ENCODE measurements around the gene CABLES1. TPM values are rescaled to one million over a fixed set of nuclear protein-coding genes. Genes with fewer than 3 reads are reported as not detected.

Gene CABLES1
- total and polyA plus RNA-seq, 2 experiments from 2014 or later: 1.3 to 8.9 TPM

DNA sequence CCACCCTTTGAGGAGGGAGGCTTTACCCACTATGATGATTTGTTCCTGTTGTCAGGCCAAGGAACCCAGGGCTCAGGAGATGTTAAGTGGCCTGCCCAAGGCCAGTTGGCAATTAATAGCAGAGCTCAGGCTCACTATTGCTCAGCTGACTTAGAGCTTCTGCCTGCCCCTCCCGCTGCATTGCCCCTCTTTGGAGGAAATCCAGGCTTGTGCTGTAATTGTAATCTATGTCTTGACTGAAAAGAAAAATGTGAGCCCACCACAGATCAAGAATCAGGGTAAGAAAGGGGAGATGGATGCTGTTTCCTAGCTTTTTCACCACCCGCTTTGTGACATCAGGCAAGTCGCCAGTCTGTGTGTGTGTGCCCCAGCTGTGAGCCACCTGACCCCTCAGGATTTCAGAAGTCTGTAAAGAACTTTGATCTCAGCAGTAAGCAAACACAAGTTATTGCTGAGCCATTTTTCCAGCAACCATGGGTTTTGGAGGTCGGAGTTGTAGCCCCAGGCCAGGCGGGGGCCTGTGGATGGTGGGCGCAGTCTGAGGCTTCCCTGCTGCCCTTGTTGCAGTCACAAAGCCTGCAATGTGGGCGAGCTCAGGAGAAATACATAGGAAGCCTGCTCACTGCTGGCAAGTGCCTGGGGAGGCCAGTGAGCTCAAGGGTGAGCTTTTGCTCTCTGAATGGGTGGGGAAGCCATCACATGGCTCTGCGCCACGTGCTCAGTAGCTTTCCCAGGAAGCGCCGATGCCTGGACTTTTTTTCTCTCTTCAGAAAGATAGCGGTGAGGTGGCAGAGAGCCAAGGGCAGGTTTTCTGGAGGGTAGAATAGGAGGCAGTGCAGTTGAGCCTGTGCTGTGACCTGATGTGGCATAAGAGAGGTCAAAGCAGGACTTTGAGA, 6.1 kb downstream of the CABLES1 start:
- peak; percentile 30 for DNase-seq
- 65 to 71% methylated on average over 12 of the region's 12 CpGs for WGBS, 2 experiments (ENCODE audit: low coverage in 1 of 2, low lambda C conversion rate in 2 of 2, missing lambda C conversion rate in 2 of 2)
- 0 out of 2 replicates have a peak, but pooled peaks cover 3% of the 10 kb centered on the region for H3F3A ChIP-seq (ENCODE audit: insufficient read depth)
- peaks cover 30% of the 10 kb centered on the region; the same call in 1 of the 2 replicates for H3K4me1 ChIP-seq (ENCODE audit: insufficient read depth)
- TF ChIP-seq EZH2 (IDR thresholded peaks at IDR 0.05; ENCODE audit: insufficient read depth, poor library complexity, severe bottlenecking): no peak
- TF ChIP-seq EZH2phosphoT487 (IDR thresholded peaks at IDR 0.05; ENCODE audit: insufficient read depth, low read depth): no peak
- no peaks in the 10 kb centered on the region for H3K36me3 ChIP-seq (ENCODE audit: low read depth)
- H3K4me2 ChIP-seq (ENCODE audit: unreplicated experiment): no peak overlapping the region
- no peak overlapping the region for H3K9ac ChIP-seq
- no peaks in the 10 kb centered on the region for H4K20me1 ChIP-seq (ENCODE audit: insufficient read depth)
- no peak overlapping the region for H3K4me3 ChIP-seq
- in situ Hi-C loops (cut with MboI): no loop called here
- no peaks in the 10 kb centered on the region for H3K9me3 ChIP-seq (ENCODE audit: low read depth)
- no peaks in the 10 kb centered on the region for H3K27me3 ChIP-seq (replicated peaks; ENCODE audit: insufficient read depth)
- no peak overlapping the region for H3K27ac ChIP-seq
- H3K9me2 ChIP-seq (ENCODE audit: insufficient read depth): no peaks in the 10 kb centered on the region
- peaks cover 86% of the 10 kb centered on the region for H3K79me2 ChIP-seq (ENCODE audit: insufficient read depth)
- no peak overlapping the region for H2AFZ ChIP-seq

DNA sequence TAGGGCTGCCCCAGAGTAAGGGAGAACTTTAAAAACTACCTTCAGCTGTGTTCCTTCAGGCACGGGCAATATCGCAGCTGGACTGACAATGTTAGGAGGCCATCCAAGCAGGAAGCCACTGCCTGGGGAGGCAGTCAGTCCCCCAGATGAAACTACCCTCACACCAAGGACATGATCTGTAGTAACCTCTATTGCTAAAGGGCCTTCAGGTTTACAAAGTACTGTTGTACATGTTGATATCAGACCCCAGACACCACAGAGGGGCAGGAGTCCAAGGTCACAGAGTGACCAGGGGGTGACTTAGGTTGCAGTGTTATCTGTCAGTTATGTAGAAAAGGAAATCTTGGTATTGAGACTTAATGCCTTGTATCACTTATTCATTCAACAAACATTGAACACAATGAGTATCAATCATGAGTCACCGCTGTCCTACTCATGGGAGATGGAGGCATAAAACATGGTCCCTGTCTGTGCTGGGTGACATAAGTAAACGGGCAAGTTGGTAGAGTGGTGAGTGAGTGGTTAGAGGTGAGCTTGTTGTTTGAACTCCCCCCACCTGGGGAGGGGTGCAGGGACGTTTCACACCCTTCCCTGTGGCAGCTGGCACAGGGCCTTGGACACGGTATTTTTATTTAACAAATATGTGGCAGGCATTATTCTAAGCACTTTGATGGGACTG, 7.1 kb downstream of the CABLES1 start:
- no peaks in the 10 kb centered on the region for H3K9me2 ChIP-seq (ENCODE audit: insufficient read depth)
- H3K27ac ChIP-seq: no peak overlapping the region
- 0 out of 2 replicates have a peak, but pooled peaks cover 3% of the 10 kb centered on the region for H3F3A ChIP-seq (ENCODE audit: insufficient read depth)
- no peaks in the 10 kb centered on the region for H3K27me3 ChIP-seq (replicated peaks; ENCODE audit: insufficient read depth)
- no peaks in the 10 kb centered on the region for H4K20me1 ChIP-seq (ENCODE audit: insufficient read depth)
- WGBS, 2 experiments (ENCODE audit: low coverage in 1 of 2, low lambda C conversion rate in 2 of 2, missing lambda C conversion rate in 2 of 2): 44 to 45% methylated on average over 6 of the region's 6 CpGs
- no peaks in the 10 kb centered on the region for H3K9me3 ChIP-seq (ENCODE audit: low read depth)
- no peak overlapping the region for H3K4me2 ChIP-seq (ENCODE audit: unreplicated experiment)
- DNase-seq: peak; percentile 56
- H3K9ac ChIP-seq: no peak overlapping the region
- in situ Hi-C loops (cut with MboI): no loop called here
- H3K4me1 ChIP-seq (ENCODE audit: insufficient read depth): peaks cover 24% of the 10 kb centered on the region; the same call in 1 of the 2 replicates
- no peak overlapping the region for H2AFZ ChIP-seq
- TF ChIP-seq EZH2phosphoT487 (IDR thresholded peaks at IDR 0.05; ENCODE audit: insufficient read depth, low read depth) (no peak), EZH2 (IDR thresholded peaks at IDR 0.05; ENCODE audit: insufficient read depth, poor library complexity, severe bottlenecking) (no peak)
- H3K4me3 ChIP-seq: no peak overlapping the region
- no peaks in the 10 kb centered on the region for H3K36me3 ChIP-seq (ENCODE audit: low read depth)
- peaks cover 85% of the 10 kb centered on the region for H3K79me2 ChIP-seq (ENCODE audit: insufficient read depth)

DNA sequence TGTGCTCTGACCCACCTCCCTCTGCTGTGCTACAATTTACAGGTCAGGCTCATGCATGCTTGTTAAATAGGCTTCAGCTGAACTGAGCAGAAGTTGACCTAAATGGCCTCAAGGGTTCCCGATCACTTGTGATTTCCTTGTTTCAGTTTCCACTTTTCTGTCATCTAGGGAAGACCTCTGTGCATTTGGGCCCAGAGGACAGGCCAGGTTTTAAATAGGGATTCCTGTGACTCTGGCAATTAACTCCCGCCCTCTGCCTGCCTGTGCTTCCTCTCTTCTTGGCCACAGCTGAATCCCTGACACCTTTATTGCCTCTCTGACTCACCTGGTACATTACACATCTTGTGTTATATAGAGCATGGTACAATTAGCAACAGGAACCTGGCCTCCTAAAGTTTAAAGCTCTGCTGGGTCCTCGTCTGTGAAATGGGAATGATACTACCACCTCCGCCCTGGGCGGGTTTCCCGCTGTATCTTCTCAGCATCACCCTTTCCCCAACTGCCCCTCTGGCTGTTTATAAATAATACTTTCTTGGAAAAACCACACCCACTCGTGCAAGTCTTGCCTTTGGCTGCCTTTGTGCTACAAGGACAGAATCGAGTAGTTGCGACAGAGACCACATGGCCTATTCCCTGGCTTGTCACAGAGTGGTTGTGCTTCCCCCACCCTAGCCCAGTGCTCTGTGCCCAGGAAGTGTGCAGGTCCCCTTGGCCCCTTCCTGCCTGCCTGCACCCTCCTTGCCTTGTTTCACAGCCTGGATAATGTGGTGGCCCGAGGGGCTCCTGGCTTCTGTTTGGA, 7.9 kb downstream of the CABLES1 start:
- H3K9me3 ChIP-seq (ENCODE audit: low read depth): no peaks in the 10 kb centered on the region
- WGBS, 2 experiments (ENCODE audit: low coverage in 1 of 2, low lambda C conversion rate in 2 of 2, missing lambda C conversion rate in 2 of 2): 51 to 56% methylated on average over 10 of the region's 10 CpGs
- DNase-seq: peak; percentile 63
- peaks cover 18% of the 10 kb centered on the region; the same call in 1 of the 2 replicates for H3K4me1 ChIP-seq (ENCODE audit: insufficient read depth)
- H3K27ac ChIP-seq: peak overlapping the region; percentile 8; the same call in 1 of the 2 replicates
- in situ Hi-C loops (cut with MboI): no loop called here
- peak overlapping the region; percentile 62; the same call in 1 of the 2 replicates for H2AFZ ChIP-seq
- no peaks in the 10 kb centered on the region for H4K20me1 ChIP-seq (ENCODE audit: insufficient read depth)
- H3K9me2 ChIP-seq (ENCODE audit: insufficient read depth): no peaks in the 10 kb centered on the region
- H3K9ac ChIP-seq: peak overlapping the region; percentile 33; the same call in 1 of the 2 replicates
- no peaks in the 10 kb centered on the region for H3K27me3 ChIP-seq (replicated peaks; ENCODE audit: insufficient read depth)
- peaks cover 77% of the 10 kb centered on the region for H3K79me2 ChIP-seq (ENCODE audit: insufficient read depth)
- H3K4me2 ChIP-seq (ENCODE audit: unreplicated experiment): peak overlapping the region; percentile 42
- TF ChIP-seq EZH2 (IDR thresholded peaks at IDR 0.05; ENCODE audit: insufficient read depth, poor library complexity, severe bottlenecking): no peak
- no peak for TF ChIP-seq EZH2phosphoT487 (IDR thresholded peaks at IDR 0.05; ENCODE audit: insufficient read depth, low read depth)
- H3F3A ChIP-seq (ENCODE audit: insufficient read depth): 0 out of 2 replicates have a peak, but pooled peaks cover 2% of the 10 kb centered on the region
- no peak overlapping the region for H3K4me3 ChIP-seq
- no peaks in the 10 kb centered on the region for H3K36me3 ChIP-seq (ENCODE audit: low read depth)

Measured in GM23248 (cell line).